HG02571 (cell line): Measurements from ENCODE around the gene LAMB2.

ENCODE experiments used
- ATAC-seq: cut with Tn5 transposase; IDR thresholded peaks from one replicate; pipeline ENCODE4 v1.9.1; 2021; ENCODE audit warnings: mild to moderate bottlenecking, moderate library complexity; ENCODE audit not compliant: unreplicated experiment

Gene LAMB2

DNA sequence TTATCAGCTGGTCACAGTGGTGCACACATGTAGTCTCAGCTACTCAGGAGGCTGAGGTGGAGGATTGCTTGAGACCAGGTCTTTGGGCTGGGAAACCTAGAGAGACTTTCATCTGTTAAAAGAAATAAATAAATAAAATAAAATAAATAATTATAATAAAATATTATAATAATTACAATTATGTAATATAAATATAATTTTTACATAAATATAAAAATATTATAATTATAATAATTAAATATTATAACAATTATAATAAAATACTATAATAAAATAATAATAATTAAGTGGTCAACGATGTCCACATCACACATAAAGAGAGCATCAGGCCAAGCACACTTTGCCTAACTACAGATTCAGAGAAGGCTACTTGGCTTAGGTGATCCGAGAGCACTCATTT, 53.6 kb downstream of the LAMB2 start:
- ATAC-seq, result no peak

- ATAC-seq, result no peak
Measured at GRCh38 chr3:49076646-49077045, 56.2 kb downstream of the LAMB2 start.

DNA sequence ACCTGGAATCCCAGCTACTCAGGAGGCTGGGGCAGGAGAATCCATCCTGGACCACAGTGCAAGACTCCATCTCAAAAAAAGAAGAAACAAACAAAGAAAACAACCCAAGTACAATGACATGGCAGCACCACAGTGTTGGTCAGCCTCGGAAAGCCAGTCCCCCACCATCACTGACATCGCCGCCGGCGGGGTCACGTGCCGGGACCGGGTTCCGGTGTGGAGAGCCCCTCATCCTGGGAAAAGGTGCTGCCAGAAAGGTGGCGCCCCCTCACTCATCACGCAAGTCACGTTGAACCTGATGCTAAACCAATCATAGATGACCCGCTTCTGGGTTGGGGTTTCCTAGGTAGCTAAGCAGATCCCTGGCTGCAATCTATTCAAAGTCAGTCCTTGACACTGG, 56.7 kb downstream of the LAMB2 start:
- no peak for ATAC-seq
